H1 (cell line): ENCODE measurements around the gene PPARA. TPM values are rescaled to one million over a fixed set of nuclear protein-coding genes. Genes with fewer than 3 reads are reported as not detected.

Source experiments
- ATF3 ChIP-seq: IDR thresholded peaks from 2 replicates; pipeline ENCODE4 v1.6.1; 2011; ENCODE audit warnings: low read depth, mild to moderate bottlenecking, low read length; ENCODE audit not compliant: insufficient read depth
- BACH1 ChIP-seq: IDR thresholded peaks from 2 replicates; pipeline ENCODE4 v1.6.1; 2012; ENCODE audit warnings: low read length, improper control_type of control experiment
- GTF2F1 ChIP-seq: IDR thresholded peaks from 2 replicates; pipeline ENCODE4 v1.6.1; 2012; ENCODE audit warnings: low read depth, low read length, improper control_type of control experiment, borderline replicate concordance
- SIRT6 ChIP-seq: IDR thresholded peaks from one replicate; pipeline ENCODE4 v1.7.1; 2012; ENCODE audit warnings: low read length, inconsistent platforms
- TAF1 ChIP-seq: IDR thresholded peaks from 2 replicates; pipeline ENCODE4 v1.6.1; 2011; ENCODE audit warnings: mild to moderate bottlenecking, low read depth, low read length
- TCF12 ChIP-seq: IDR thresholded peaks from 2 replicates; pipeline ENCODE4 v1.6.1; 2011; ENCODE audit warnings: low read depth, mild to moderate bottlenecking, low read length
- polyA plus RNA-seq, 7 experiments: library from polyadenylated mRNA; depleted of rRNA in 3 of 7; stranded (reverse) in 5 of 7; unstranded in 2 of 7; fragments of >200 nt in 5 of 7; fragments of 200-250 nt in 2 of 7; gene quantifications; 1 replicate in 5 of 7; 2 replicates in 1 of 7; 4 replicates in 1 of 7; pipeline versions ENCODE4 v1.2.1 to v1.2.3, GENCODE V29; 2011 to 2013; ENCODE audit warnings: missing spikeins in 2 of 7, mixed read lengths in 2 of 7
- total RNA-seq: library from RNA; stranded (reverse); fragmentation: NEBNext Ultra II Directional; extraction: Animal tissue kit (Norgen Biotek cat#: 25700); gene quantifications from 2 replicates; pipeline ENCODE4 v1.2.1, GENCODE V29; 2021

PPARA gene
- total and polyA plus RNA-seq, 2 of the 8 experiments (the other 6 are each of a cell fraction or from before 2014, with no cell fraction given): 3.1 to 8.2 TPM

- TF ChIP-seq SIRT6: no peak
- no peak for TF ChIP-seq GTF2F1
- TF ChIP-seq ATF3: no peak
- TF ChIP-seq TCF12: no peak
- no peak for TF ChIP-seq BACH1
- TF ChIP-seq TAF1: no peak
These were observed 43.1 kb upstream of the PPARA start (continued) for GRCh38 chr22:46107089-46107664.
